ENCODE results near the gene KLHL33.

KLHL33 gene

GRCh38 chr14:20387576-20387975 lies 48.4 kb downstream of the KLHL33 start:
- Histone ChIP-seq H3K4me3 (ENCODE audit: low read depth, low read length) (no peak overlapping the region), H3K9ac (ENCODE audit: low read length) (no peak overlapping the region), H3K4me2 (ENCODE audit: low read length) (no peak overlapping the region), H3K4me1 (ENCODE audit: control insufficient read depth in 1 of 2, insufficient read depth in 2 of 2, low read length in 2 of 2) (no peaks in the 10 kb centered on the region), H3K9me3 (ENCODE audit: insufficient read depth, low read depth, low read length) (peaks cover 2% of the 10 kb centered on the region), H4K8ac (ENCODE audit: low read depth, low read length) (no peak overlapping the region), H2BK5ac (ENCODE audit: low read depth, low read length, poor library complexity) (no peak overlapping the region), H4K91ac (ENCODE audit: low read depth, low read length) (no peak overlapping the region), H3K27ac (ENCODE audit: low read depth, low read length) (no peak overlapping the region), H3K18ac (ENCODE audit: low read length) (no peak overlapping the region), H3K4ac (ENCODE audit: low read depth, low read length) (no peak overlapping the region), H3K36me3 (ENCODE audit: control insufficient read depth in 1 of 2, insufficient read depth in 2 of 2, low read length in 2 of 2) (peaks cover 53 to 70% of the 10 kb centered on the region in 2 experiments), H3K79me1 (ENCODE audit: low read length) (no peaks in the 10 kb centered on the region), H2BK120ac (ENCODE audit: insufficient read depth, low read length, poor library complexity) (no peak overlapping the region), H3K14ac (ENCODE audit: low read length) (no peak overlapping the region), H4K12ac (ENCODE audit: low read depth, low read length) (no peak overlapping the region), H3K27me3 (ENCODE audit: insufficient read depth, low read length) (no peaks in the 10 kb centered on the region), H2AFZ (ENCODE audit: insufficient read depth, low read length, poor library complexity) (no peak overlapping the region), H2BK12ac (ENCODE audit: low read length) (no peak overlapping the region), H3K79me2 (ENCODE audit: control insufficient read depth, insufficient read depth, low read length, poor library complexity) (no peaks in the 10 kb centered on the region), H3K23ac (ENCODE audit: low read length) (no peak overlapping the region), H2AK5ac (ENCODE audit: low read length) (no peak overlapping the region)
- WGBS (ENCODE audit: extremely low coverage, insufficient coverage, insufficient read length) = no CpG with 5 or more reads among the region's 6 CpGs
- DNase-seq = no peak

GRCh38 chr14:20386276-20386855 lies 49.6 kb downstream of the KLHL33 start:
- Histone ChIP-seq H4K8ac (ENCODE audit: low read depth, low read length) (no peak overlapping the region), H3K4ac (ENCODE audit: low read depth, low read length) (no peak overlapping the region), H3K4me2 (ENCODE audit: low read length) (no peak overlapping the region), H3K27me3 (ENCODE audit: insufficient read depth, low read length) (no peaks in the 10 kb centered on the region), H4K12ac (ENCODE audit: low read depth, low read length) (no peak overlapping the region), H3K27ac (ENCODE audit: low read depth, low read length) (no peak overlapping the region), H3K4me1 (ENCODE audit: control insufficient read depth in 1 of 2, insufficient read depth in 2 of 2, low read length in 2 of 2) (no peaks in the 10 kb centered on the region), H3K23ac (ENCODE audit: low read length) (no peak overlapping the region), H3K18ac (ENCODE audit: low read length) (no peak overlapping the region), H2BK12ac (ENCODE audit: low read length) (no peak overlapping the region), H2BK120ac (ENCODE audit: insufficient read depth, low read length, poor library complexity) (no peak overlapping the region), H3K9ac (ENCODE audit: low read length) (no peak overlapping the region), H2AK5ac (ENCODE audit: low read length) (no peak overlapping the region), H3K4me3 (ENCODE audit: low read depth, low read length) (no peak overlapping the region), H3K79me1 (ENCODE audit: low read length) (no peaks in the 10 kb centered on the region), H4K91ac (ENCODE audit: low read depth, low read length) (no peak overlapping the region), H2AFZ (ENCODE audit: insufficient read depth, low read length, poor library complexity) (no peak overlapping the region), H2BK5ac (ENCODE audit: low read depth, low read length, poor library complexity) (no peak overlapping the region), H3K14ac (ENCODE audit: low read length) (no peak overlapping the region), H3K9me3 (ENCODE audit: insufficient read depth, low read depth, low read length) (peaks cover 2% of the 10 kb centered on the region), H3K36me3 (ENCODE audit: control insufficient read depth in 1 of 2, insufficient read depth in 2 of 2, low read length in 2 of 2) (peaks cover 61 to 78% of the 10 kb centered on the region in 2 experiments), H3K79me2 (ENCODE audit: control insufficient read depth, insufficient read depth, low read length, poor library complexity) (no peaks in the 10 kb centered on the region)
- no CpG with 5 or more reads among the region's 17 CpGs for WGBS (ENCODE audit: extremely low coverage, insufficient coverage, insufficient read length)
- no peak for DNase-seq

DNA sequence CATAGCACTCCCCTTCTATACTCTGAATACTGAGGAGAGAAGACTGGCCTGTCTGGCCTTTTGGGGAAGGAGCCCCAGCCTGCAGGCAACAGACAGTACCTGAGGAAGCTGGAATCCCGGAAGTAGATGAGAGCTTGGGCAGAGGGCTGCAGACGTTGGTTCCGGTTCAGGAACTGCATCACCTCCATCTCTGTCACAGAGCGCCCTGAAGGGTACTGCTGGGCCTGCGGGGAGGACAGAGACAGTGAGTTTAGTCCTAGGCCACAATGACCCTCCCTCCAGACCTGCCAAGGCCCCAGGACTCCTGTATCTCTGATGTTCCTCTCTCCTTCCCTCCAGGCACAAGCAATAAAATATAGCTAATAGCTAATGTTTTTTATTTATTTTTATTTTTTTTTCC lies 51.1 kb downstream of the KLHL33 start:
- Histone ChIP-seq H4K12ac (ENCODE audit: low read depth, low read length) (no peak overlapping the region), H3K14ac (ENCODE audit: low read length) (no peak overlapping the region)
- no CpG with 5 or more reads among the region's 5 CpGs for WGBS (ENCODE audit: extremely low coverage, insufficient coverage, insufficient read length)

GRCh38 chr14:20384321-20384720 lies 51.6 kb downstream of the KLHL33 start:
- Histone ChIP-seq H3K4me2 (ENCODE audit: low read length) (no peak overlapping the region), H2AFZ (ENCODE audit: insufficient read depth, low read length, poor library complexity) (no peak overlapping the region), H3K23ac (ENCODE audit: low read length) (no peak overlapping the region), H3K36me3 (ENCODE audit: control insufficient read depth in 1 of 2, insufficient read depth in 2 of 2, low read length in 2 of 2) (peaks cover 69 to 78% of the 10 kb centered on the region in 2 experiments), H3K14ac (ENCODE audit: low read length) (no peak overlapping the region), H3K79me2 (ENCODE audit: control insufficient read depth, insufficient read depth, low read length, poor library complexity) (no peaks in the 10 kb centered on the region), H4K12ac (ENCODE audit: low read depth, low read length) (no peak overlapping the region), H4K8ac (ENCODE audit: low read depth, low read length) (no peak overlapping the region), H4K91ac (ENCODE audit: low read depth, low read length) (no peak overlapping the region), H3K4me3 (ENCODE audit: low read depth, low read length) (no peak overlapping the region), H3K18ac (ENCODE audit: low read length) (no peak overlapping the region), H3K27ac (ENCODE audit: low read depth, low read length) (no peak overlapping the region), H2BK120ac (ENCODE audit: insufficient read depth, low read length, poor library complexity) (no peak overlapping the region), H3K27me3 (ENCODE audit: insufficient read depth, low read length) (no peaks in the 10 kb centered on the region), H3K4ac (ENCODE audit: low read depth, low read length) (no peak overlapping the region), H3K4me1 (ENCODE audit: control insufficient read depth in 1 of 2, insufficient read depth in 2 of 2, low read length in 2 of 2) (no peaks in the 10 kb centered on the region), H2BK12ac (ENCODE audit: low read length) (no peak overlapping the region), H3K9ac (ENCODE audit: low read length) (no peak overlapping the region), H2AK5ac (ENCODE audit: low read length) (no peak overlapping the region), H3K9me3 (ENCODE audit: insufficient read depth, low read depth, low read length) (peaks cover 2% of the 10 kb centered on the region), H3K79me1 (ENCODE audit: low read length) (no peaks in the 10 kb centered on the region), H2BK5ac (ENCODE audit: low read depth, low read length, poor library complexity) (no peak overlapping the region)
- no peak for DNase-seq
- WGBS (ENCODE audit: extremely low coverage, insufficient coverage, insufficient read length) = no CpG with 5 or more reads among the region's 7 CpGs

More for the DNA sequence above, 51.1 kb downstream of the KLHL33 start:
- Histone ChIP-seq H2BK120ac (ENCODE audit: insufficient read depth, low read length, poor library complexity) (no peak overlapping the region), H4K91ac (ENCODE audit: low read depth, low read length) (no peak overlapping the region), H3K4ac (ENCODE audit: low read depth, low read length) (no peak overlapping the region), H3K4me1 (ENCODE audit: control insufficient read depth in 1 of 2, insufficient read depth in 2 of 2, low read length in 2 of 2) (no peaks in the 10 kb centered on the region), H4K8ac (ENCODE audit: low read depth, low read length) (no peak overlapping the region), H3K9me3 (ENCODE audit: insufficient read depth, low read depth, low read length) (peaks cover 2% of the 10 kb centered on the region), H3K79me1 (ENCODE audit: low read length) (no peaks in the 10 kb centered on the region), H3K4me2 (ENCODE audit: low read length) (no peak overlapping the region), H3K36me3 (ENCODE audit: control insufficient read depth in 1 of 2, insufficient read depth in 2 of 2, low read length in 2 of 2) (peaks cover 66 to 77% of the 10 kb centered on the region in 2 experiments), H3K79me2 (ENCODE audit: control insufficient read depth, insufficient read depth, low read length, poor library complexity) (no peaks in the 10 kb centered on the region), H2BK12ac (ENCODE audit: low read length) (no peak overlapping the region), H3K18ac (ENCODE audit: low read length) (no peak overlapping the region), H3K27ac (ENCODE audit: low read depth, low read length) (no peak overlapping the region), H3K9ac (ENCODE audit: low read length) (no peak overlapping the region), H2AK5ac (ENCODE audit: low read length) (no peak overlapping the region), H3K4me3 (ENCODE audit: low read depth, low read length) (no peak overlapping the region), H3K23ac (ENCODE audit: low read length) (no peak overlapping the region), H3K27me3 (ENCODE audit: insufficient read depth, low read length) (no peaks in the 10 kb centered on the region), H2BK5ac (ENCODE audit: low read depth, low read length, poor library complexity) (no peak overlapping the region), H2AFZ (ENCODE audit: insufficient read depth, low read length, poor library complexity) (no peak overlapping the region)
- DNase-seq = no peak

Data from trophoblast cell (in vitro differentiated cells and primary cell).